ENCODE measurements around the gene EPHB1.

The EPHB1 gene

DNA sequence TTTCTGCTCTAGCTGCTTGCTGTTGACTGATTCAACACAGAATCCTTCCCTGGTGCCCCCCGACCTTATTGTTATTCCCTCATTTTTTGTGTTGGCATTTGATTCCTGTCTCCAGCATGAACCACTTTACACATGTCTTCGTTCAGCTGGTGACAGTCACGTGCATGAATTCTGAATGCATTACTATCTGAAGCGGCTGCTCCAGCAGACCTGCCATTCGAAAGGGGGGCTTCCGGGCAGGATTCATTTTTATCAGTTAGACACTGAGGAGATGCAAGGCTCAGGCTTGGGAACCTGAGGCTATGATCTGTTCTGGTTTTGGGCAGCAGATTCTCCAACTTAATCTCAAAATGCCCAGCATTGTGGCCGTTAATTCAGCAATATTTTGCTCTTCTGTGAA is 336.2 kb downstream of the EPHB1 start:
- DNase-seq (ENCODE audit: low read depth, low spot score) = no peak

DNA sequence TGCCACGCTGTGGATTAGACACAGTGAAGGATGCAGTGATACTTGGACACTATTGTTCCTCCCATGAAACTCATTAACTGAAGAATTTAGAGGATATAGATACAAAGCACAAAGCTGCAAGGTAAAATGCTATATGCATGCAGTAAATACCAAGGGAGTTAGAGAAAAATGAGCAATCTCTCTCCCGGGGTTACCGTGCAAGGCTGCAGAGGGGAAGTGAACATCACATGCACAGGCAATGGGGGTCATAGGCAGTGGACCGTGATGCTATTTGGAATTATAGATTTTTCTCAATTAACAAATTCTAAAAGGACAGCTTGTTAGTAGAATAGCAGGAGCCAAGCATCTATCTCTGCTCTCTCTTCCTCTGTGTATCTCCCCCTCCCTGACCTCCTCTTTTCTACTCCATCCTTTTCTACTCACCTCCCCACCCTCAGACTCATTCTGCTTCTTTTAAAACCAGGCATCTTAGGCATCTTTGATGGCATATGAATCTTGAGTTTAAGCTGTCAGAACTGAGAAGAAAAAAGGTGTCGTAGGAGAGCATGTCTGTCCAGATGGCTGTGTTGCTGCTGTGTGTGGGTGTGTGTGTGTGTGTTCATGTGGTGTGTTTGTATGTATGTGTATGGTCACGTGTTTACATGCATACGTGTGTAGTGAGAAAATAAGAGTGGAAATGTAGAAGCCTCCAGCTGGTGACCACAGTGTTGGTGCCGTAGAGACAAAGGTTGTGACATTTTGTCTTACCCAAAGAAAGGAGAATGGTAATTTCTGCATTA is 339.0 kb downstream of the EPHB1 start:
- DNase-seq (ENCODE audit: low read depth, low spot score) = no peak

DNA sequence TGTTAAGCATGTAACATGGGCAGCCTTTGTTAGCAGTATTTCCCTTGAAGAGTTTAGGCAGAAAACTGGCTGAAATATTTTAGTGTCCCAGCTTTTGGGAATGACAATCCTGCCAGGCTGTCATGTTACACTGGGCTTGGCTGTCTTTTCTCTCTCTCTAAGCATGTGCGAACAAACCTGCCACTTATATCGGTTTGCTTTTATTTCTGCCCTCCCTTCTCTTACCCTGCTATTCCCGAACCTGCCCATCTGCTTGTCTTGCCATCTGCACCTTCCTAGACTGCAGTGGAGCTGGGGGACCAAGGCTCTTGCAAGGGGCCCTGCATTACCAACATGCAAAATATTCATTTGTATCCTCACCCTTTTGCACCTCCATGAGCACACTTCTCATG is 339.6 kb downstream of the EPHB1 start:
- DNase-seq (ENCODE audit: low read depth, low spot score) = no peak

DNA sequence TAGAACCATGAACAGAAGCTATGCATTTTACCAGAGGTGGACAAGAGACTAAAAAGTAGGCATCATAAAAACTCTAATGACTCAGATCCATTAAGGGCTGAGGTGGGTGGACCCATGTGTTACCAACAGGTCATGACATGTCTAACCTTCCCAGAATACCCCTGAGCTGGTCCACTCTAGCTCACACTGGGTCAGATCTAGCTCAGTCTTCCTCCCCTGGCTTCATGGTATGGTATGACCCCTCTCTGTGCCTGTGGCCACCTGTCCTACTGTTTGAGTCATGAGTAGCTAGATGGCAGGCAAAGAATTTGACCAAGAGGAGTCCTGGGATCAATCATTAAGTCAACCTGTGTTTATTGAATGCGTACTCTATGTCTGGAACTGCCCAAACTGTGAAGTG is 340.4 kb downstream of the EPHB1 start:
- no peak for DNase-seq (ENCODE audit: low read depth, low spot score)

DNA sequence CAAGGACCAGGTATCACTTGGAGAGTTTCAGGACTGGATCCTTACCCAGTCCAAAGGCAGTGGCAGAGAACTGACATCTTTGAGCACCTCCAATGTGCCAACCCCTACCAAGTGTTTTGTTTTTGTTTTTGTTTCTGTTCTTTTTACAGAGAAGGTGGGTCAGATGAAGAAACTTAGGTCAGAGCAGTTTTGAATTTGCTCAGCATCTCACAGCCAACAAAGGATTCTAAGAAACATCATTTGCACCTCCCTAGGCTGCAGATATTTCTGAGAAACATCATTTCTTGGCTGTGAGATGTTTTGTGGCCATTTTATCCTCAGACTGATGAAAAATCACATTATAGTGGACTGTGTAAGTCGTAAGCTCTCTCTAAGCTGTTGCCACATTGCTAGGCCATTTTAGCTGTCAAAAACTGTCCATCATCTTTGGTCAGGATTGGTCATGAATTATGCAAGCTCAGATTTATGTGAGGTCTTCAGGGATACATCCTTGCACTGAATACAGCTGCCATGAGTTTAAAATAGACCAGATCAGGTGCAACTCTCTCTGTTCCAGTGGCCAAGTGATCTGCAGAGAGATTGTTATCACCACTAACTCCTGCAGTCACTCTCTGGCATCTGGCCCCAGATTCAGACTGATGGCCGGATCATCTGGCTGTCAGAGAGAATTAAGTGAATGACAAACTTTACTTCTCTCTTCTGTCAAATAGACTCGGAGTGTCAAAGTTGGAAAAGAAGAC is 341.5 kb downstream of the EPHB1 start:
- DNase-seq (ENCODE audit: low read depth, low spot score) = no peak

DNA sequence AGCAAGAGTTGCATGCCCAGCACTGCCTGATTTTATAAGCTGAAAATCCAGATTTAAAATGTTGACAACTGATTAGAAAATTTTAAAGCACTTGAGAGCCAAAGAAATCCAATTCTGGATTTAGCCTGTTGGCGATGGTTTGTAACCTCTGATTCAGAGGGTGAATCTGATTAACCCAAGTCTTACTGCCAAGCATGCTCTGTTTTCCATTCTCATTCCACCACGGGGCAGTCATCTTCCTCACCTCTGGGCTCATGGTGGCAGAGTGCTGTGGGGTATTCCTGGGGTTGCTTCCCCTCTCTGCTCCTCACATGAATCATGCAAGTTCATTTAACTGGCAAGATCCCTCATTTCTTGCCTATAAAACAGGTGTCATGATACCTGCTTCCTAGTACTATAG is 342.2 kb downstream of the EPHB1 start:
- DNase-seq (ENCODE audit: low read depth, low spot score) = no peak

DNA sequence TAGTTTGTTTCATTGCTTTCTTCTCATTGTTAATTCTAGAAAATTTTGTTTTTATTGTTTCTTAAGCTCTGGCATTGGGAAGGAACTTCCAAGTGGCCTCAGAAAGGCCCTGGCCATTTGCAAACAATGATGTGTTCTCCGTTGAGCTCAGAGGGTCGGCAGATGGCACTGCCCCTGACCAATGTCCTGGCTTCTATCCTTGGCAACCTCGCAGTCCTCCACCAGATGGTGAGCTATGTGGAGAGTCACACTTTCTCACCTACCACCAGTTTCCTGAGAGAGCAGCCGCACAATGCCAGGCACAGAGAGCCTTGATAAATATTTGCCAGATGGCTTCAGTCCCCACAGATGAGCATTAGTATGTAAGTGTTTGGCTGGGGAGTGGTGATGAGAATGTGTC is 343.7 kb downstream of the EPHB1 start:
- DNase-seq (ENCODE audit: low read depth, low spot score) = no peak

DNA sequence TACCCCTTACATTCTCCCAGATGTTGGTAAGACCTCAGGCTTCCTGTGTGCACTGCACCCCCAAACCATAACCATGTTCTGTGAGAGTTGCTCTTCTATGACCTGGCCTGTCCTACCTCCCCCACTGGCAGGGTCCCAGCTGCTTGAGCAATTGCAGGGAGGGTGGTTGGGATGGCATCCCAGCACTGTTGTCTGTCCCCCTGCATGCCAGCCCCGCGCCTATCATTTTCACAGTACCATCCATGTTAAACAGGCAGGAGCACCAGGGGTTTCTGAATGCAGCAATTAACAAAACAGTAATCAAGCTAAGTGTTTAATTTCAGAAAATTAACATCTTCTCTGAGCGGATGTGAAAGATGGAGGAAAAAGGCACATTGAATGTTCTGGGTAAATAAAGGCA is 345.5 kb downstream of the EPHB1 start:
- no peak for DNase-seq (ENCODE audit: low read depth, low spot score)

DNA sequence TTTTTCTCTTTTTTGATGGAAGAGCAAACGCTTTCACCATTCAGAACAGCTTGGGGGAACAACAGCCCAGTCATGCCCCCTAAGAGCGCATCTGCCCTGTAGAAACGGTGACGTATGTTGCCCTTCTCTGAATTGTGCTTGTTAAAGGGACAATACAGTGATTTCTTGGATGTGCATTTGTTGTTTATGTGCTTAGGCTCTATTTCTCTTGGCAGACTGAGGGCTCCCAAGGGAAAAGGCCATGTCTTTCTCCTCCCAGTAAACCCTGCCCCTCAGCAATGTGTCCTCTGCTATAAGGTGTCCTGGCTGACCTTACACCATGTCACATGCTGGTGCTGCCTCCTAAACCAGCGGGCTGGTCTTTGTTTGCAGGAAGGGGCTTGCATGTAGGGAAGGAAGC is 346.1 kb downstream of the EPHB1 start:
- DNase-seq (ENCODE audit: low read depth, low spot score) = no peak

DNA sequence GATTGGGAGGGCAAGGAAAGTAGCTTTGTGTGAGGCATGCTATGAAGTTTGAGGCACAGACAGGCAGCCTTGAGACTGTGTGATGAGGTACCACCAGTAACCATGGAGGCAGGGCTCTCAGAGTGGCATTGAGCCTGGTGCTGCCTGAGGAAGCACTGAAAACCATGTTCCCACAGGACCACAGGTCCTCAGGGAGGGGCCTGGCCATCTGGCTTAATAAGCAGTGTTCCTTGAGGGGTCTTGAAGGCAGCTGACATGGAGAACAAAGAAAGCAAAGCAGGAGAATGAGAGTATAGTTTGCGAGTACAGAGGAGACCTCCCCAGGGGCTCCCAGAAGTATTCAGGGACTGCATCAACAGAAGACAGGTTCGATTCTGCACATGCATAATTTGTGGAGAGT is 346.6 kb downstream of the EPHB1 start:
- no peak for DNase-seq (ENCODE audit: low read depth, low spot score)

DNA sequence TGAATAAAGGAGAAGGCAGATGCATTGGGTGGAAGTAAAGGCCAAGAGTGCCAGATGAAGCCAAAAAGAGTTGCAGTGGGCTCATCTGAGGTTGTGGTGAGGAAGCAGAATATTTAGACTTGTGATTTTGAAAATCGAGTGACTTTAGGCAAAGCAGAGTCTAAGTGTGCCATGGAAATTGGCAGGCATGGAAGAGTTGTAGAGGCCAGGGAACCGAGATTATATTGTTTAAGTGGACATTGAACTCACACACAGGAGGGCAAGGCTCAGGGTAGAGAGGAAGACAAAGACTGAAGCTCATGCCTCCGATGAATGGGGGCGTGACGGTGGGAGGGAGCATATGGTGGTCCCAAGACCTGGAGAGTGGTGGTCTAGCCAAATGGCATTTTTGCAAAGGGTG is 347.5 kb downstream of the EPHB1 start:
- DNase-seq (ENCODE audit: low read depth, low spot score) = no peak

DNA sequence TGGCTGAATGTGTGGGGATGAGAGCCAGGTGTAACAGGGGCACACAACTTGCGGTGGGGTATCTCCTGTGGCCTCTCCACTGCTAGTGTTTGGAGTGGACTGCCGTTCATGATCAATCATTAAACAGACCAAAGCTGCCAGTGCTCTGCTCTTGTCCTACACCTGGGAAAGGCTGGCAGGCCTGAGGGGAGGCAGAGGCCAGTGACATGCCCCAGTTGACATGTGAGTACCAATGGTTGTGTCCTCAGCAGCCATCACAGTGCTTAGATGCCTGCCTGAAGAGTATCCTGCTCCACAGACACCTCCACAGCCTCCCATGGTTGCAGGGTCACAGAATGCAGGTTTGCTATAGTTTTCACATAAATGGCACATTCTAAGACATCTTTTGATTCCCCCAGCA is 348.4 kb downstream of the EPHB1 start:
- no peak for DNase-seq (ENCODE audit: low read depth, low spot score)

DNA sequence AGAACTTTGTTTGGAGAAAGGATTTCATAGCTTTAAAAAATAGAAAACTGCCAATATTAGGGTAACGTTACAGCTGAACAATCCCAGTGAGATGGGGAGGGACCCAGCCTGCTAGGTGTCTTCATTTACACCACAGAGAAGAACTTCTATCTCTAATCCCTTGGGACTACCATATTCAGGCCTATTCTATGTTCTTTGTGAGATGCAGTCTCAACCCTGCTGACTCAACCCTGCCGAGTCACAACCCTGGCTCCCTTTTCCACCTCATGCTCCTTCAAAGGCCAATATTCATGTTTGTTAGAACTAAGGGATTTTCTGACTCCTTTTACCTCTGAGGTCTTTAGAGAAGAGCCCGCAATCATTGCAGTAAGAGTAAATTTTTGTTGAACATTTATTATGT is 350.5 kb downstream of the EPHB1 start:
- no peak for DNase-seq (ENCODE audit: low read depth, low spot score)

DNA sequence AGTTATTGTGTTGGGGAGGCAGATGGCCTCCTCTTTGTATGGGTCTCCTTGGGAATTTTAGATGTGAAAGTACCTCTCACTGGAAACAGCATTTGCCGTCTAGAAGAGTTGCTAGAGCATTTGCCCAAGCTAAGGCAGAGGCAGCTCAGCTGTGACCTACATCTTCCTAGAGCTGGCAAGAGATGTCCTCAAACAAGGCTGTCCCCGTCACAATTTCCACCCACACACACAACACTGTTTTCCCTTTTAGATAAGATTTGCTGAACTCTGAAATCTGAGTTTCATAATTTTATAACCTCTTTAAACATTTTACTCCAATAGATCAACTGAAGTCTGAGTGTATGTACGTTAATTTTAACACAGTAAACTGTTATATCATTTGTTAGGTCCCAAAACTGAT is 352.6 kb downstream of the EPHB1 start:
- no peak for DNase-seq (ENCODE audit: low read depth, low spot score)

DNA sequence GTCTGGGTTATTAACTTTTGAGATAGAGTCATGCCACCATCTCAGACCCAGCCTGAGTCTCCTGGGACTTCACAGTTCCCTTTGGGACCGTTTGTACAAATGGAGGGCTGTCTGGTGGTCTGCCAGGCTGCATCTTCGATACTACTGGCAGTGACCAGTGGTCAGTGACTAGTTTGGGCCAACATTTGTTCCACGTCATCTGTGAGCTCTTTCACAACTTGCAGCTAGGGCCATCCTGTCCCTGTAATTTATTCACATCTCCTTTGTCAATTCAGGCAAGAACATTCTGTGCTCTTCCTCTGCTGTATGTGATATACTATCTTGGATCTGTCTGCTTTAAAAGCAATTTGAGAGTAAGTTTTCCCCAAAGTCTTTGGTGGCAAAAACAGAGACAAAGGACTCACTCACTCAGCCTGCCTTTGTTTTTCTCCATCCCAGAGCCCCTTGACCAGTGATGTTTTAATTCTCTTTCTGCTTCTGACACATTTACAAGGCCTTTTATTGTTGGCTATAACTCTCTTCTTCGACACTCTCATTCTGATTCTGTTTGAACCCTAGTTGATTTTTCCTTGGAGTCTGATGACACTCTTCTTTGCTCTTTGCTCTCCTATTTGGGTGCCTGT is 353.4 kb downstream of the EPHB1 start:
- DNase-seq (ENCODE audit: low read depth, low spot score) = no peak

DNA sequence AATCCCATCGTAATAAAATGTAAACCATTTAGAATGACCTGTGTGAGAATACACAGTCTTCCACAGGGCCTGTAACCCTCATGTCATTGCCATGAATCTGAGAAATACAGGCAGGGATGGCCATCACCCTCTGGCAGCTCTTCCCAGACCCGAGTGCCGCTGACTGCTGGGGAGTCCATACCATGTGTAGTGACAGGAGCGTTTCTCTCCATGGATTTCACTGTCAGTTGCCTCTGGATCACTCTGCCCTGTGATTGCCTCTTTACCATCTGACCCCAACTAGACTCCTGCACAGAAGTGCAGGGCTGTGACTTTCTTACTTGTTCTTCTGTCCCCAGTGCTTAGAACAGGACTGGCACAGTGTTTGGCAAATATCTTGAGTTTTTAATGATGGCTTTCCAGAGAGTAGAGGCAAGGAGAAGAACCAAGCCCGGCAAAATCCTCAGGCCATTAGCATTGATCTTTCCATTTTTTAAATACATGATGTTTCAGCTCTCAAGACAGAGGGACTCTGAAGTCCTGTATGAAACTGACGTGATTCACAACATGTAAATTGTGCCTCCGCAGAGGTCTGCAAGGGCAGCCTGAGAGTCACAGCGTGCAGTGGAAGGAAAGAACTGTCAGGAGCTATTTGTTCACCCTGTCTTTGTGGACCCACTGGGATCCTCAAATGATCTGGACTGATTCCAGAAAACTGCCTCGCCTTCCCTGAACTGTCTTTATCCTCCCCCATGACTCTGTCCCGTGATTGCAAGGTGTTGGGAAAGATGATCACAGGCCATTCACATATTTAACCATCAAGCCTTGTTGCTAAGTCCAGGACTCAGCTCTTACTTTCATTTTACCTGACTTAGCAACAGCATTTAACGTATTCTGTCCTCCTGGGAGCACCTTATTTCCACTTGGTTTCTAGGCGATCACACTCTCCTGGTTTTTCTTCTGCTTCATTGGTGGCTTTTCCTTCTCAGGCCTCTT is 354.9 kb downstream of the EPHB1 start:
- no peak for DNase-seq (ENCODE audit: low read depth, low spot score)

DNA sequence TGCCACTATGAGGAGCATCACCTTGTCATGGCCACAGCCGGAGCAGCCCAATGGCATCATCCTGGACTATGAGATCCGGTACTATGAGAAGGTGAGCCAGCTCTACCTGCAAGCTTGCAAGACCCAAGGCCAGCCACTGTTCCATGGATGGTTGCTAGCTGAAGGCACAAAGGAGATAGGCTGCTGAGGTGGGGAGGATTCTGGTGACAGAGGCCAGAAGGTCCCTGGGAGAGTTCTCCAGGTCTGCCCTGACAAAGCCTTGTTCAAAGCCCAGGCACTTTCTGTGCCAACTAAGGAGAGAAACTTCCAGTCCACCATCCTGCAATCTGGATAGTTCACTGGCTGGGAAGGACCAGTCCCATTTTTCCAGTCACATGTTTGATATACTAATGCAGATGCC is 359.1 kb downstream of the EPHB1 start:
- DNase-seq (ENCODE audit: low read depth, low spot score) = no peak

DNA sequence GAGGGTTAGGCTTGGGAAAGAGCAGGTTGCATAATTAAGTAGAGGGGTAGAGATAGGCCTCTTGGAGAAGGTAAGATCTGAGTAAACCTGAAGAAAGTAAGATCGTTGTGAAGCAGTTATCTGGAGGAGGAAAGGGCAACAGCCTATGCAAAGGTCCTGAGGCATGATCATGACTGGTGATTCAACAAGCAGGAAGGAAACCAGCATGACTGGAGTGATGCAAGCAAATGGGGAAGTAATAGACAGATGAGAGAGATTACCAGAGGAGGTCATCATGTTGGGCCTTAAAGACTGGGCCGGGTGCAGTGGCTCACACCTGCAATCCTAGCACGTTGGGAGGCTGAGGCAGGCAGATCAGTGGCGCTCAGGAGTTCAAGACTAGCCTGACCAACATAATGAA is 360.2 kb downstream of the EPHB1 start:
- DNase-seq (ENCODE audit: low read depth, low spot score) = no peak

DNA sequence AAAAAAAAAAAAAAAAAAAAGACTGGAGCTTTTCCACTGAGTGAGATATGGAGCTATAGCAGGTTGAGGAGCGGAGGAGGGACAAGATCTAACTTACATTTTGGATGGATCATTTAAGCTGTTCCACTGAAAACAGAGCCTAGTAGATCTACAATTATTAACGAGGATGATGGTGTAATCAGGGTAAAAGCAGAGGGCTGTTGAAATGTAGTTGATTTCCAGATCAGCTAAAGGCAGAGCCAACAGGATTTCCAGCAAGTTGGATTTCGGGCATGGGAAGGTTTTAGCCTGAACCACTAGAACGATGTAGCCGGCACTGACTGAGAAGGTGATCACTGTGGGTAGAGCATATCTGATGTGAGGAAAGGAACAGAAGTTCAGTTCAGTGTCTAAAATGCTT is 360.7 kb downstream of the EPHB1 start:
- no peak for DNase-seq (ENCODE audit: low read depth, low spot score)

DNA sequence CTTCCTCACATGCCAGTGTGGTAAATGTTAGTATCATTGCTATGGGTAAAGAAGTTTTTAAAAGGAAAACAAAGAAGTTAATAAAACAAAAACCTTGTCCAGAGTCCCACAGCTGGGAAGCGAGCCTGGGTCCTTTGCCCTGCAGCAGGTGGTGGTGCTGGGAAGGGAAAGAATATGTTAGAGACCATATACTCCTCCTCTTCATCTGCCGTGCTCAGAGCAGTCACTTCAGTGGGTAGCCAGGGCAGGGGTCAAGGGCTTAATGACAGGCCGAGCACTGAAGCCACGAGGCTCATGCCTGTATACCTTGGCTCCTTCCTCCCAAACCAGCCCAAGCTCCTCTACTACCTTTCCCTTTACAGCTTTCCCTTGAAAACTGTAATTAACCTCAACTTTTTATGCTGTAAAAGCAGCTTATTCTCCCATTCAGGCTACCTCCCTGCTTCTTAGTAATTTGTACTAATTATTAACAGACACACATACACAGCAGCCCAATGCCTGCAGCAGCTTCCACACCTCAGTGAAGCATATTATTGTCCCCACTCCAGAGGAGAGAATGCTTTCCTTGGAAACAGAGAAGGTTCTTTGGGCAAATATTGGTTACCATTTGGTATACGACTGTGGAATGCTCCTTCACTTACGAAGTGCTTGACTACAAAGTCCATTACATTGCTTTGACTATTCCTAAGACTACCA is 362.1 kb downstream of the EPHB1 start:
- no peak for DNase-seq (ENCODE audit: low read depth, low spot score)

DNA sequence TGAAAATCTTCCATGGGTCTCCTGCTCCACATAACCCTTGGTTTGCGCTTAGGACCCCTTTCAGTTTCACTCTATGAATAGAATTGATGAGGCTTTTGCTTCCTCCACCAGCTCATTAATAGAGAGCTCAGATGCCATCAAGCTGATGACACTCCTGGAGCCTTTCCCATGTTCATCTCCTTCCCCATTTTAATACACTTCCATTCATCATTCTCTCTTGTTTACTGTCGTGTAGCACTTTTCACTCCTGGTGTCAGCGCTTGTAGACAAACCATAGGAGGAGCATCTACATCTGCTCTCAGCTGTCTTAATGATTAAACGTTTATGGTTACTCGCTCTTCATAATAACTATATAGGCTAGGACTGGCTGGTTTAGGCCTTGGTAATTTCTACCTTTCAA is 363.5 kb downstream of the EPHB1 start:
- DNase-seq (ENCODE audit: low read depth, low spot score) = no peak
